Coronary artery (tissue), 2 donors: Measurements from ENCODE around the gene TMEM255B.

Experiments
- DNase-seq: peaks from one replicate; pipeline ENCODE4 v3.0.0-alpha.2; 2017; ENCODE audit warnings: low spot score
- H3K27ac ChIP-seq, 2 donors: fragments of 200-600 bp; sonication (generic); one replicate each; pipeline ENCODE4 v1.5.1; 2016 to 2019
- H3K4me3 ChIP-seq: fragments of 200-600 bp; sonication (generic); 2 replicates; pipeline ENCODE4 v1.5.1; 2016; ENCODE audit warnings: mild to moderate bottlenecking, moderate library complexity
- CTCF ChIP-seq: fragments of 200-600 bp; sonication (generic); IDR thresholded peaks from one replicate; pipeline ENCODE4 v1.5.1; 2019; ENCODE audit warnings: antibody characterized with exemption

The TMEM255B gene

GRCh38 chr13:113770937-113771336, 11.9 kb downstream of the TMEM255B start:
- Histone ChIP-seq H3K4me3 (no peak overlapping the region), H3K27ac (no peak overlapping the region)
- TF ChIP-seq CTCF: no peak
- no peak for DNase-seq

DNA sequence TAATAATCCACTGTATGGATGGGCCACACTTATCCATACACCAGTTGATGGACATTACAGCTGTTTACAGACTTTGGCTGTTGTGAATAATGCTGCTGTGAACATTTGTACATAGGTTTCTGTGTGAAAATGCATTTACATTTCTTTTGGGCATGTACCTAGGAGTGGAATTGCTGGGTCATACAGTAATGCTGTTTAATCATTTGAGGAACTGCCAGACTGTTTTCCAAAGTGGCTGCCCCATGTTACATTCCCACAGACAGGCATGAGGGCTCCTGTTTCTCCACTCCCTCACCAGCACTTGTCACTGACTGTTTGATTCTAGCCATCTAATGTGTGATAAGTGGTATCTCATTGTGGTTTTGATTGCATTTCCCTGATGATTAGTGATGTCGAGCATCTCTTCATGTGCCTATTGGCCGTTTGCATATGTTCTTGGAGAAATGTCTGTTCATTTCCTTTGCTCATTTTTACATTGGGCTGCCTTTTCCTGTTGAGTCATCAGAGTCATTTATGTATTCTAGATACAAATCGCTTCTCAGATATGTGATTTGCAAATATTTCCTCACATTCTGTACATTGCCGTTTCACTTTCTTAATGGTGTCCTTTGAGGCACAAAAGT, 12.8 kb downstream of the TMEM255B start:
- TF ChIP-seq CTCF: no peak
- H3K4me3 ChIP-seq: no peak overlapping the region
- no peak overlapping the region for H3K27ac ChIP-seq
- DNase-seq: no peak

- Histone ChIP-seq H3K27ac (no peak overlapping the region), H3K4me3 (no peak overlapping the region)
- no peak for TF ChIP-seq CTCF
- no peak for DNase-seq
Observed at GRCh38 chr13:113774177-113775107, 15.4 kb downstream of the TMEM255B start.

- Histone ChIP-seq H3K4me3 (no peak overlapping the region), H3K27ac (no peak overlapping the region)
- no peak for TF ChIP-seq CTCF
- no peak for DNase-seq
Observed at GRCh38 chr13:113775451-113776145, 16.6 kb downstream of the TMEM255B start.

- no peak overlapping the region for H3K4me3 ChIP-seq
- DNase-seq: no peak
- no peak overlapping the region for H3K27ac ChIP-seq
- TF ChIP-seq CTCF: no peak
Observed at GRCh38 chr13:113776231-113777125, 17.5 kb downstream of the TMEM255B start.

DNA sequence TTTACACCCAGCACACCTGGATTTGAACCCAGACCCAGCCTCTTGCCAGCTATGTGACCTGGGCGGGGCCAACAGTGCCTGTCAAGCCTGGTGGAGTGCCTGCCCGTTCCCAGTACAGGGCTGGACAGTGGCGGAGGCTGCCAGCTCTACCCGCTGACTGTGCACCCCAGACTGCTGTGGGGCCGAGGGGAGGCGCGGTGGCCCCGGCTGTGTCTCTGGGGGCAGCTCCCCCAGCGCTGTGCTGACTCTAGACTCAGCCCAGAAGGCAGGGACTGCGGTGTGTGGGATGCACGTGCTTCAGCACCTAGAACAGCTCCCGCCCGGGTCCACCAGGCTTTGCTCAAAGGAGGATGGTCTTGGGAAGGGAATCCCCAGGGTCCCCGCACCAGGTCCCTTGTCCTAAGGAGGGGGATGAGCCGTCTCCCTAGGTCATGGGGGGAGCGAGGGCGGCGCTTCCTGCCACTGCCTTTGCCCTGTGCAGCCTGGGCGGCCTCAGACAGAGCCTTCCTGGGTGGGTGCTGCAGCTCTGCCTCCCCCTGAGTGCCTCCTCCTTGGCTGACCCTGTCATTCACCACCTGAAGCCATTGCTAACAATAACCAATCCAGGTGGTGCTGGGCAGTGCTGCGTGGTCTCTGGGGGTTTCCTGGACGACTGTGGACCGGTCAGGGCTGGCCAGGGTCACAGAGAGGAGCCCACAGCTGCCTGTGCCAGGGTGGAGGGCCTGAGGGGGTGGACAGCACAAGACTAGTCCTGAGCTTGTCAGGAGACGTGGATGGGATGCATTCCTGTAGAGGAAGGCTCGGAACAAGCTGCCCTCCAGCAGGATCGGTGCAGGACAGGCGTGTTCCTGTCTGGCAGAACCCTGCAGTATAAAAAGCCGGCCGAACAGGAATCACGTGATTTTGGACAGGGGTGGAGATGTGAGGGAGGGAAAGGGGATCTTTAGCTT, 18.6 kb downstream of the TMEM255B start:
- TF ChIP-seq CTCF: no peak
- DNase-seq: no peak

More for the DNA sequence above, 18.6 kb downstream of the TMEM255B start:
- Histone ChIP-seq H3K4me3 (no peak overlapping the region), H3K27ac (no peak overlapping the region)
